ENCODE measurements around the gene SPRN.

The SPRN gene

DNA sequence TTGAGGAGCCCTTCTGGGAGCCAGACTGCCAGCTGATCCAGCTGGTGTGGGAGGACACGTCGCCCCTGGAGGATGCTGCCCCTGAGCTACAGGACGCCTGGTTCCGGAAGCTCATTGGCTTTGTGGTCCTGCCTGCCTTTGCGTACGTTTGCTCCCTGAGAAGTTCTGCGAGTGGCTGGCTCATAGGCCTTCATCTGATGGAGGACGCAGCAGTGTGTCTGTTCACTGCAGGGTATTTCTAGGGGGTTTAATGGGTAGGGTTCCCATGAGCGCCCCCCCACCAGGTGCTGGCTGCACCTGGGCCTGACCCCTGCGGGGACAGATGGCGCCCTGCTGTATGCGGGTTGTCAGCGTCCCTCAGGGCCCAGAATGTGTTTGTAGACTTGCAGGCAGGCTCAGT is 40.4 kb downstream of the SPRN start:
- Histone ChIP-seq H3K9me3 (replicated peaks; ENCODE audit: insufficient read depth, low read length) (no peaks in the 10 kb centered on the region), H3F3A (ENCODE audit: insufficient read depth, low read length) (peaks cover 11% of the 10 kb centered on the region), H3K4me1 (ENCODE audit: low read length) (peaks cover 6% of the 10 kb centered on the region; the same call in 1 of the 2 replicates), H3K4me3 (ENCODE audit: low read length) (no peak overlapping the region), H3K27me3 (replicated peaks; ENCODE audit: insufficient read depth, low read length) (no peaks in the 10 kb centered on the region), H2AFZ (ENCODE audit: low read length) (no peak overlapping the region), H4K20me1 (ENCODE audit: insufficient read depth, low read length) (no peaks in the 10 kb centered on the region), H3K27ac (ENCODE audit: low read length) (no peak overlapping the region), H3K4me2 (ENCODE audit: low read depth, low read length) (no peak overlapping the region), H3K9me2 (replicated peaks; ENCODE audit: insufficient read depth, low read length) (no peaks in the 10 kb centered on the region), H3K36me3 (replicated peaks; ENCODE audit: insufficient read depth, low read length) (no peaks in the 10 kb centered on the region), H3K79me2 (ENCODE audit: low read length) (0 out of 2 replicates have a peak, but pooled peaks cover 12% of the 10 kb centered on the region), H3K9ac (ENCODE audit: low read length) (no peak overlapping the region)
- DNase-seq = no peak
- TF ChIP-seq EZH2 (optimal IDR thresholded peaks at IDR 0.05; ENCODE audit: low read depth, low read length) = no peak
- TF ChIP-seq, protein P1, sequence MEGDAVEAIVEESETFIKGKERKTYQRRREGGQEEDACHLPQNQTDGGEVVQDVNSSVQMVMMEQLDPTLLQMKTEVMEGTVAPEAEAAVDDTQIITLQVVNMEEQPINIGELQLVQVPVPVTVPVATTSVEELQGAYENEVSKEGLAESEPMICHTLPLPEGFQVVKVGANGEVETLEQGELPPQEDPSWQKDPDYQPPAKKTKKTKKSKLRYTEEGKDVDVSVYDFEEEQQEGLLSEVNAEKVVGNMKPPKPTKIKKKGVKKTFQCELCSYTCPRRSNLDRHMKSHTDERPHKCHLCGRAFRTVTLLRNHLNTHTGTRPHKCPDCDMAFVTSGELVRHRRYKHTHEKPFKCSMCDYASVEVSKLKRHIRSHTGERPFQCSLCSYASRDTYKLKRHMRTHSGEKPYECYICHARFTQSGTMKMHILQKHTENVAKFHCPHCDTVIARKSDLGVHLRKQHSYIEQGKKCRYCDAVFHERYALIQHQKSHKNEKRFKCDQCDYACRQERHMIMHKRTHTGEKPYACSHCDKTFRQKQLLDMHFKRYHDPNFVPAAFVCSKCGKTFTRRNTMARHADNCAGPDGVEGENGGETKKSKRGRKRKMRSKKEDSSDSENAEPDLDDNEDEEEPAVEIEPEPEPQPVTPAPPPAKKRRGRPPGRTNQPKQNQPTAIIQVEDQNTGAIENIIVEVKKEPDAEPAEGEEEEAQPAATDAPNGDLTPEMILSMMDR (IDR thresholded peaks at IDR 0.05; ENCODE audit: low read length) = no peak
- TF ChIP-seq EZH2phosphoT487 (IDR thresholded peaks at IDR 0.05; ENCODE audit: low read length) = no peak

DNA sequence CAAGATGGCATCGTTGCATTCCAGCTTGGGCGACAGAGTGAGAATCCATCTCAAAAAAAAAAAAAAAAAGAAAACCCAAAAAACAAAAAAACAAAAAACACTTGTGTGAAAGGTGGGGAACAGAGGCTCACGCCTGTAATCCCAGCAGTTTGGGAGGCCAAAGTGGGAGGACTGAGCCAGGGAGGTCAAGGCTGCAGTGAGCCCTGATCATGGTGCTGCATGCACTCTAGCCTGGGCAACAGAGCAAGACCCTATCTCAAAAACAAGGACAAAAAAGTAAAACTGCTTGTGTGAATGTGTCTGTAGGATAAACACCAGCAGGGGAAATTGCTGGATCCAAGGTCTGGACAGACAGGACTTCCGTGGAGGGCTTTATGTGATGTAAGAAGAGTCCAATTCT is 40.9 kb downstream of the SPRN start:
- Histone ChIP-seq H3K27ac (ENCODE audit: low read length) (no peak overlapping the region), H3K4me3 (ENCODE audit: low read length) (no peak overlapping the region), H3K36me3 (replicated peaks; ENCODE audit: insufficient read depth, low read length) (no peaks in the 10 kb centered on the region), H2AFZ (ENCODE audit: low read length) (no peak overlapping the region), H3K9me3 (replicated peaks; ENCODE audit: insufficient read depth, low read length) (no peaks in the 10 kb centered on the region), H3K27me3 (replicated peaks; ENCODE audit: insufficient read depth, low read length) (no peaks in the 10 kb centered on the region), H3K4me1 (ENCODE audit: low read length) (peaks cover 6% of the 10 kb centered on the region; the same call in 1 of the 2 replicates), H3K9ac (ENCODE audit: low read length) (no peak overlapping the region), H3F3A (ENCODE audit: insufficient read depth, low read length) (peaks cover 5% of the 10 kb centered on the region), H3K9me2 (replicated peaks; ENCODE audit: insufficient read depth, low read length) (no peaks in the 10 kb centered on the region), H3K4me2 (ENCODE audit: low read depth, low read length) (no peak overlapping the region), H3K79me2 (ENCODE audit: low read length) (0 out of 2 replicates have a peak, but pooled peaks cover 11% of the 10 kb centered on the region), H4K20me1 (ENCODE audit: insufficient read depth, low read length) (no peaks in the 10 kb centered on the region)
- no peak for TF ChIP-seq EZH2phosphoT487 (IDR thresholded peaks at IDR 0.05; ENCODE audit: low read length)
- TF ChIP-seq, protein P1 (IDR thresholded peaks at IDR 0.05; ENCODE audit: low read length) = no peak
- no peak for TF ChIP-seq EZH2 (optimal IDR thresholded peaks at IDR 0.05; ENCODE audit: low read depth, low read length)
- no peak for DNase-seq

- H4K20me1 ChIP-seq (ENCODE audit: insufficient read depth, low read length) = no peaks in the 10 kb centered on the region
- H3K4me3 ChIP-seq (ENCODE audit: low read length) = no peak overlapping the region
- no peaks in the 10 kb centered on the region for H3K9me3 ChIP-seq (replicated peaks; ENCODE audit: insufficient read depth, low read length)
- 0 out of 2 replicates have a peak, but pooled peaks cover 3% of the 10 kb centered on the region for H3K79me2 ChIP-seq (ENCODE audit: low read length)
- no peaks in the 10 kb centered on the region for H3F3A ChIP-seq (ENCODE audit: insufficient read depth, low read length)
- no peak overlapping the region for H2AFZ ChIP-seq (ENCODE audit: low read length)
- no peak overlapping the region for H3K27ac ChIP-seq (ENCODE audit: low read length)
- H3K9me2 ChIP-seq (replicated peaks; ENCODE audit: insufficient read depth, low read length) = no peaks in the 10 kb centered on the region
- TF ChIP-seq, protein P1 (IDR thresholded peaks at IDR 0.05; ENCODE audit: low read length) = no peak
- TF ChIP-seq EZH2 (optimal IDR thresholded peaks at IDR 0.05; ENCODE audit: low read depth, low read length) (no peak), EZH2phosphoT487 (IDR thresholded peaks at IDR 0.05; ENCODE audit: low read length) (no peak)
- H3K36me3 ChIP-seq (replicated peaks; ENCODE audit: insufficient read depth, low read length) = no peaks in the 10 kb centered on the region
- H3K27me3 ChIP-seq (replicated peaks; ENCODE audit: insufficient read depth, low read length) = peaks cover 2% of the 10 kb centered on the region; the same call in 1 of the 2 replicates
- no peaks in the 10 kb centered on the region for H3K4me1 ChIP-seq (ENCODE audit: low read length)
- DNase-seq = no peak
- no peak overlapping the region for H3K9ac ChIP-seq (ENCODE audit: low read length)
- H3K4me2 ChIP-seq (ENCODE audit: low read depth, low read length) = no peak overlapping the region
Observed at GRCh38 chr10:133381036-133381435, 43.4 kb downstream of the SPRN start.
